ENCODE data around the gene CCDC43. TPM values are rescaled to one million over a fixed set of nuclear protein-coding genes. Genes with fewer than 3 reads are reported as not detected.

CCDC43 gene
- total RNA-seq, 1 experiment from 2014 or later, result 34.3 TPM

DNA sequence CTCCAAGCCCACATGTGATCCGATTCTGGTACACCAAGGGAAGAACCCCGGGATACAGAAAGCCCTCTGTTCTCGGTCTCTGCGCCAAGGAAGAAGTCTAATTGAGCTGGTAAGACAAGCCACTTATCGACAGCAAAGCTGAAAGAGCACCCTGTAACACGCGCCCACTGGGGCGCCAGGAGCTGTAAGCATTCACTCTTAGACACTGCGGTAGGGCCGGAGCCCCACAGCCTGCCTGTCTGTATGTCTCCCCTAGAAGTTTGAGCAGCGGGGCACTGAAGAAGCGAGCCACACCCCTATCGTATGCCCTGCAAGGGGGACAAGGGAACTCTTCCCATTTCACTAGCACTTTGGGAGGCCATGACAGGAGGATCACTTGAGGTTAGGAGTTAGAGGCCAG lies 60.3 kb downstream of the CCDC43 start:
- H3K27ac Mint-ChIP-seq, result no peak overlapping the region; a peak in 1 of 7 replicates
- Histone ChIP-seq H2BK5ac (ENCODE audit: insufficient read length, low read length) (no peak overlapping the region), H4K8ac (replicated peaks; ENCODE audit: insufficient read length, low read depth, low read length) (no peak overlapping the region), H3K18ac (ENCODE audit: insufficient read length, low read depth, low read length) (no peak overlapping the region), H4K20me1 (ENCODE audit: control insufficient read depth, insufficient read depth, insufficient read length) (no peaks in the 10 kb centered on the region), H3T11ph (ENCODE audit: low read length) (no peak overlapping the region), H3K4ac (ENCODE audit: low read depth, low read length) (no peak overlapping the region), H2BK120ac (ENCODE audit: low read depth, low read length, poor library complexity, severe bottlenecking) (no peak overlapping the region), H4K91ac (ENCODE audit: insufficient read length, low read depth, low read length) (no peak overlapping the region), H2BK20ac (ENCODE audit: low read depth, low read length, poor library complexity, severe bottlenecking) (no peak overlapping the region), H3K56ac (ENCODE audit: insufficient read length, low read depth, low read length) (no peak overlapping the region), H3K9me3 (ENCODE audit: control insufficient read depth, low read depth, low read length) (no peaks in the 10 kb centered on the region), H3K23me2 (ENCODE audit: insufficient read length, low read depth, low read length, poor library complexity, severe bottlenecking) (no peaks in the 10 kb centered on the region), H3K14ac (ENCODE audit: insufficient read depth, low read length) (no peak overlapping the region), H2AFZ (ENCODE audit: low read length) (no peak overlapping the region), H3K27me3 (ENCODE audit: insufficient read depth, low read length) (no peaks in the 10 kb centered on the region), H3K27ac (ENCODE audit: insufficient read length, low read depth, low read length) (no peak overlapping the region), H3K9ac (ENCODE audit: extremely low read depth, insufficient read length, low read length) (no peak overlapping the region), H3K4me1 (ENCODE audit: insufficient read depth, low read length) (no peaks in the 10 kb centered on the region), H4K5ac (ENCODE audit: insufficient read length, low read depth, low read length) (no peak overlapping the region), H3K4me2 (ENCODE audit: insufficient read depth, insufficient read length, low read length) (no peak overlapping the region), H3K23ac (ENCODE audit: insufficient read length, low read depth, low read length) (no peak overlapping the region), H2BK15ac (ENCODE audit: low read depth, low read length) (no peak overlapping the region), H3K79me2 (ENCODE audit: insufficient read depth, low read length) (no peaks in the 10 kb centered on the region), H2AK5ac (ENCODE audit: insufficient read length, low read length) (no peak overlapping the region), H2BK12ac (ENCODE audit: insufficient read length, low read depth, low read length) (no peak overlapping the region), H3K79me1 (ENCODE audit: insufficient read depth, low read depth, low read length, poor library complexity, severe bottlenecking) (no peaks in the 10 kb centered on the region)
- peaks cover 2% of the 10 kb centered on the region; the same call in 1 of the 2 replicates for H3K27me3 Mint-ChIP-seq (ENCODE audit: low read depth)
- no peaks in the 10 kb centered on the region for H3K9me3 Mint-ChIP-seq
- no CpG with 5 or more reads among the region's 13 CpGs for WGBS (ENCODE audit: extremely low coverage, insufficient read length, low lambda C conversion rate)
- TF ChIP-seq, protein P1, sequence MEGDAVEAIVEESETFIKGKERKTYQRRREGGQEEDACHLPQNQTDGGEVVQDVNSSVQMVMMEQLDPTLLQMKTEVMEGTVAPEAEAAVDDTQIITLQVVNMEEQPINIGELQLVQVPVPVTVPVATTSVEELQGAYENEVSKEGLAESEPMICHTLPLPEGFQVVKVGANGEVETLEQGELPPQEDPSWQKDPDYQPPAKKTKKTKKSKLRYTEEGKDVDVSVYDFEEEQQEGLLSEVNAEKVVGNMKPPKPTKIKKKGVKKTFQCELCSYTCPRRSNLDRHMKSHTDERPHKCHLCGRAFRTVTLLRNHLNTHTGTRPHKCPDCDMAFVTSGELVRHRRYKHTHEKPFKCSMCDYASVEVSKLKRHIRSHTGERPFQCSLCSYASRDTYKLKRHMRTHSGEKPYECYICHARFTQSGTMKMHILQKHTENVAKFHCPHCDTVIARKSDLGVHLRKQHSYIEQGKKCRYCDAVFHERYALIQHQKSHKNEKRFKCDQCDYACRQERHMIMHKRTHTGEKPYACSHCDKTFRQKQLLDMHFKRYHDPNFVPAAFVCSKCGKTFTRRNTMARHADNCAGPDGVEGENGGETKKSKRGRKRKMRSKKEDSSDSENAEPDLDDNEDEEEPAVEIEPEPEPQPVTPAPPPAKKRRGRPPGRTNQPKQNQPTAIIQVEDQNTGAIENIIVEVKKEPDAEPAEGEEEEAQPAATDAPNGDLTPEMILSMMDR (conservative IDR thresholded peaks at IDR 0.05), result no peak
- H3K36me3 Mint-ChIP-seq (ENCODE audit: insufficient read depth in 1 of 3, low read depth in 3 of 3), result no peaks in the 10 kb centered on the region
- H3K4me3 Mint-ChIP-seq, result no peak overlapping the region
- DNase-seq, result no peak
- peaks cover 15 to 28% of the 10 kb centered on the region in 2 experiments for H3K4me1 Mint-ChIP-seq

Measured in H9 (cell line).